OCI-LY7 (cell line): ENCODE results near the gene ACOT11. TPM values are rescaled to one million over a fixed set of nuclear protein-coding genes. Genes with fewer than 3 reads are reported as not detected.

ENCODE experiments used
- BruUV-seq: library from RNA; stranded (reverse); fragments of 400-500 nt; replicated peaks from 2 replicates; lab custom pipeline; 2021; lab: Mats Ljungman, UMichigan
- CTCF ChIA-PET: fragments of 300-600 bp; sonication (Branson Sonifier 250); formaldehyde crosslinking; loops from one replicate; lab custom pipeline; 2022; ENCODE audit warnings: antibody characterized with exemption; ENCODE audit not compliant: unreplicated experiment; lab: Charles Lee
- POLR2A ChIA-PET: fragments of 300-600 bp; sonication (Branson Sonifier 250); formaldehyde crosslinking; loops from one replicate; lab custom pipeline; 2022; ENCODE audit warnings: antibody characterized with exemption; lab: Charles Lee
- DNase-seq: peaks from one replicate; pipeline ENCODE4 v3.0.0-alpha.2; 2015; ENCODE audit warnings: low spot score
- H2AFZ ChIP-seq: fragments of 200-600 bp; sonication (generic), shearing (Covaris generic); 2 replicates; pipeline ENCODE4 v1.6.1; 2014; ENCODE audit warnings: mild to moderate bottlenecking, antibody characterized with exemption, low read length, moderate library complexity
- H3K27ac ChIP-seq: fragments of 200-600 bp; sonication (generic); 2 replicates; pipeline ENCODE4 v1.5.1; 2014; ENCODE audit warnings: mixed run types, low read depth, mild to moderate bottlenecking, moderate library complexity, low read length, inconsistent platforms; ENCODE audit not compliant: poor library complexity, severe bottlenecking
- H3K36me3 ChIP-seq: fragments of 200-600 bp; sonication (generic); 2 replicates; pipeline ENCODE4 v1.6.1; 2014; ENCODE audit warnings: mild to moderate bottlenecking, antibody characterized with exemption, low read length, moderate library complexity, mixed read lengths; ENCODE audit not compliant: insufficient read depth
- H3K4me1 ChIP-seq: fragments of 200-600 bp; sonication (generic); 2 replicates; pipeline ENCODE4 v1.5.1; 2014; ENCODE audit warnings: mild to moderate bottlenecking, low read length; ENCODE audit not compliant: insufficient read depth, poor library complexity, severe bottlenecking
- H3K4me2 ChIP-seq: fragments of 200-600 bp; sonication (generic); 2 replicates; pipeline ENCODE4 v1.6.1; 2014; ENCODE audit warnings: mild to moderate bottlenecking, low read length
- H3K4me3 ChIP-seq: fragments of 200-600 bp; sonication (generic); 2 replicates; pipeline ENCODE4 v1.5.1; 2014; ENCODE audit warnings: mild to moderate bottlenecking, low read depth, low read length; ENCODE audit not compliant: poor library complexity, severe bottlenecking
- H3K79me2 ChIP-seq: fragments of 200-600 bp; sonication (generic); 2 replicates; pipeline ENCODE4 v1.6.1; 2016; ENCODE audit warnings: low read depth, mild to moderate bottlenecking, low read length, moderate library complexity, mixed read lengths; ENCODE audit not compliant: insufficient read depth
- H3K9me2 ChIP-seq: fragments of 200-600 bp; sonication (generic); 2 replicates; pipeline ENCODE4 v1.6.1; 2016; ENCODE audit warnings: mild to moderate bottlenecking, low read length, mixed read lengths; ENCODE audit not compliant: insufficient read depth
- H3K9me3 ChIP-seq: fragments of 200-600 bp; sonication (generic); 2 replicates; pipeline ENCODE4 v1.6.1; 2014; ENCODE audit warnings: mild to moderate bottlenecking, mixed run types, low read length, mixed read lengths
- H4K20me1 ChIP-seq: fragments of 200-600 bp; sonication (generic); 2 replicates; pipeline ENCODE4 v1.6.1; 2014; ENCODE audit warnings: mild to moderate bottlenecking, antibody characterized with exemption, low read length, moderate library complexity, mixed read lengths; ENCODE audit not compliant: insufficient read depth
- EZH2phosphoT487 ChIP-seq: fragments of 200-600 bp; sonication (generic); IDR thresholded peaks from 2 replicates; pipeline ENCODE4 v1.6.1; 2018; ENCODE audit warnings: low read depth, borderline replicate concordance, mild to moderate bottlenecking, mixed run types, antibody characterized with exemption, low read length, moderate library complexity, mixed read lengths
- intact Hi-C: fragments of 100-400 bp; cut with micrococcal nuclease; formaldehyde crosslinking; loops from one replicate; pipeline ENCODE4 v1.10.0; 2022; ENCODE audit not compliant: unreplicated experiment
- total RNA-seq, 2 experiments: library from RNA; depleted of rRNA in 1 of 2; stranded (reverse); fragments of >200 nt in 1 of 2; shearing (Covaris generic) in 1 of 2; gene quantifications; 2 replicates each; pipeline ENCODE4 v1.2.3, GENCODE V29; 2014 to 2022
- TF ChIP-seq, protein P1 (sequence below): fragments of 200-600 bp; sonication (generic); conservative IDR thresholded peaks from 2 replicates; pipeline ENCODE4 v1.5.1; 2014; ENCODE audit warnings: mild to moderate bottlenecking, antibody characterized with exemption, low read length, moderate library complexity, mixed read lengths

ACOT11 gene
- total RNA-seq, 2 experiments from 2014 or later: not detected

- TF ChIP-seq, protein P1, sequence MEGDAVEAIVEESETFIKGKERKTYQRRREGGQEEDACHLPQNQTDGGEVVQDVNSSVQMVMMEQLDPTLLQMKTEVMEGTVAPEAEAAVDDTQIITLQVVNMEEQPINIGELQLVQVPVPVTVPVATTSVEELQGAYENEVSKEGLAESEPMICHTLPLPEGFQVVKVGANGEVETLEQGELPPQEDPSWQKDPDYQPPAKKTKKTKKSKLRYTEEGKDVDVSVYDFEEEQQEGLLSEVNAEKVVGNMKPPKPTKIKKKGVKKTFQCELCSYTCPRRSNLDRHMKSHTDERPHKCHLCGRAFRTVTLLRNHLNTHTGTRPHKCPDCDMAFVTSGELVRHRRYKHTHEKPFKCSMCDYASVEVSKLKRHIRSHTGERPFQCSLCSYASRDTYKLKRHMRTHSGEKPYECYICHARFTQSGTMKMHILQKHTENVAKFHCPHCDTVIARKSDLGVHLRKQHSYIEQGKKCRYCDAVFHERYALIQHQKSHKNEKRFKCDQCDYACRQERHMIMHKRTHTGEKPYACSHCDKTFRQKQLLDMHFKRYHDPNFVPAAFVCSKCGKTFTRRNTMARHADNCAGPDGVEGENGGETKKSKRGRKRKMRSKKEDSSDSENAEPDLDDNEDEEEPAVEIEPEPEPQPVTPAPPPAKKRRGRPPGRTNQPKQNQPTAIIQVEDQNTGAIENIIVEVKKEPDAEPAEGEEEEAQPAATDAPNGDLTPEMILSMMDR: no peak
- TF ChIP-seq EZH2phosphoT487: no peak
- Histone ChIP-seq H3K9me3 (0 out of 2 replicates have a peak, but pooled peaks cover 5% of the 10 kb centered on the region), H3K79me2 (no peaks in the 10 kb centered on the region), H3K4me2 (no peak overlapping the region), H3K4me1 (no peaks in the 10 kb centered on the region), H2AFZ (no peak overlapping the region), H3K9me2 (no peaks in the 10 kb centered on the region), H3K36me3 (no peaks in the 10 kb centered on the region), H4K20me1 (no peaks in the 10 kb centered on the region), H3K27ac (no peak overlapping the region), H3K4me3 (no peak overlapping the region)
- intact Hi-C loops: no loop called here
- ChIA-PET CTCF (no interaction called here), POLR2A (no interaction called here)
- no peak for DNase-seq
- no TSS peak for BruUV-seq
Observed at GRCh38 chr1:54559111-54559548, 11.1 kb downstream of the ACOT11 start.

DNA sequence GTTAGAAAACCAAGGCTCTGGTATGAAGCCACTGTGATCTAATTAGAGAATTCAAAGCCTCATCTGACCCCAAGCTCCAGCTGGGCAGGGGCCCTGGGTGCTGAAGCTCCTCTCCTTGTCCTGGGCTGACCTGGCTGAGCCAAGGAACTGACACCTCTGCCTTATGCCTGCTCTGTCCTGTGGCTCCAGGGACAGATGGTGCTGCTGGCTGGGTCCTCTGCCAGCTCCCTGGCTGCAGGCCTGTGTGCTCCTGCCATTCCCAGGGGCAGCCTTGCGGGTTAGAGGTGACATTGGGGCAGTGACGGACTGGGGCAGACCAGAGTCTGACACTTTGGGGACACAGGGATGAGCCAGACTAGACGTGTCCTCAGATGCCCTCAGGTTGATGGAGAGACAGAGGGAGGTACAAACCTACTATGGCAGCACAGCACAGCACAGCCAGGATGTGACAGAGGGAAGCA lies 11.8 kb downstream of the ACOT11 start:
- TF ChIP-seq, protein P1: no peak
- no peak for TF ChIP-seq EZH2phosphoT487
- Histone ChIP-seq H2AFZ (no peak overlapping the region), H3K79me2 (no peaks in the 10 kb centered on the region), H3K9me3 (0 out of 2 replicates have a peak, but pooled peaks cover 5% of the 10 kb centered on the region), H3K4me3 (no peak overlapping the region), H3K27ac (no peak overlapping the region), H3K36me3 (no peaks in the 10 kb centered on the region), H3K4me2 (no peak overlapping the region), H4K20me1 (no peaks in the 10 kb centered on the region), H3K9me2 (no peaks in the 10 kb centered on the region), H3K4me1 (no peaks in the 10 kb centered on the region)
- no peak for DNase-seq
- CTCF ChIA-PET: no interaction called here
- POLR2A ChIA-PET: no interaction called here
- BruUV-seq: no TSS peak
- intact Hi-C loops: no loop called here

DNA sequence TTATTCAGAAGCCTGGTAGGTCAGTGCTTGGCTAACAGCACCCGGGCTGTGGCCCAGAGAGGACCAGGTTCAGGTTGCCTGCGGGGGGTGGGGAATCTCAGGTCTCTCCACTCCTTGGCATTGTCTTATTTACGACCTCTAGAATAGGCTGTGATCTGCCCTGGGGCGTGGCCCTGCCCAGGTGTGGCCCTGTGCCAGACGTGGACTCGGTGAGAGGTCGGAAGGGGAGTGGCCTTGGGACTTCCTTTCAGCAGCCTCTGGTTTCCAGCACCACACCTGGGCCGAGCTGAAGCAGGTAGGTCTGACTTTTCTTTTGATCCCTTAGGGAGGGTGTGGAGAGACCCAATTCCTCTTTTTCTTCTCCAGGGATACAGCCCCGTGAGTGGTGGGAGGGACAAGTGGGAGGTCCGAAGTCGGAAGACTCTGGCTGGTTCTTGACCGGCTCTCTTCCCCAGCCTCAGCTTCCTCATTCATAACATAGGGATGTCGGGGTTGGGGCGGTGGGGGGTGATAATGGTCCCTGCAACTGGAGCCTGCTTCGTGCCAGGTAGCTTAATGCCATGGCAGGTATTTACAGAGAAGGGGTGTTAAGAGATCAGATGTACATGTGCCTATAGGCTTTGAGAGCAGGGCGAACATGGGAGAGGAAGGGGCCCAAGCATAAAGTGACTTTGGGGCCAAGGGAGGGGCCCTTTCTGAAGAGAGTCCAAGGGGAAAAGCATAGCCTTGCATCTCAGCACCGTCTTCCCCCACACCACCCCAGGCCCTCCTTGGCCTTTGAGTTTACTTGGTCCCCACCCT lies 16.5 kb downstream of the ACOT11 start:
- Histone ChIP-seq H2AFZ (no peak overlapping the region), H3K4me3 (no peak overlapping the region), H3K27ac (no peak overlapping the region), H3K4me1 (no peaks in the 10 kb centered on the region), H3K9me2 (no peaks in the 10 kb centered on the region), H4K20me1 (no peaks in the 10 kb centered on the region), H3K79me2 (no peaks in the 10 kb centered on the region), H3K36me3 (no peaks in the 10 kb centered on the region), H3K4me2 (no peak overlapping the region), H3K9me3 (no peaks in the 10 kb centered on the region)
- ChIA-PET POLR2A (no interaction called here), CTCF (no interaction called here)
- TF ChIP-seq, protein P1: no peak
- no peak for TF ChIP-seq EZH2phosphoT487
- no peak for DNase-seq
- BruUV-seq: no TSS peak
- intact Hi-C loops: no loop called here
